HepG2 (cell line): ENCODE results near the gene SYNE3. TPM values are rescaled to one million over a fixed set of nuclear protein-coding genes. Genes with fewer than 3 reads are reported as not detected.

Experiments
- ATAC-seq: fragments of 200-7000 bp; cut with Tn5 transposase; 3 replicates; pipeline ENCODE4 v1.9.1; 2020; ENCODE audit warnings: mild to moderate bottlenecking, moderate library complexity
- BruUV-seq: library from RNA; stranded (reverse); fragments of 400-500 nt; replicated peaks from 2 replicates; lab custom pipeline; 2021; lab: Mats Ljungman, UMichigan
- CTCF ChIA-PET: fragments of 300-600 bp; formaldehyde crosslinking; extraction: SDS; loops from one replicate; lab custom pipeline; 2021; ENCODE audit warnings: low total read pairs, inconsistent platforms, low intra/inter-chr PET ratio; lab: Yijun Ruan, JAX
- POLR2A ChIA-PET: fragments of 350-600 bp; sonication (Branson Sonifier 250); formaldehyde crosslinking; loops from one replicate; lab custom pipeline; 2020; ENCODE audit warnings: antibody characterized with exemption, inconsistent platforms; lab: Yijun Ruan, JAX
- DNase-seq: peaks from one replicate; pipeline ENCODE4 v3.0.0-alpha.2; 2015; ENCODE audit warnings: low spot score
- FAIRE-seq: peaks from 3 replicates; lab custom pipeline; 2011; peaks lifted over from hg19 to GRCh38; lab: Jason Lieb, UNC
- H2AFZ ChIP-seq: one replicate; pipeline ENCODE4 v1.6.1; 2011; ENCODE audit warnings: low read length, inconsistent platforms
- H3K27ac ChIP-seq: fragments of 300-600 bp; 3 replicates; pipeline ENCODE4 v1.8.0; 2011; ENCODE audit warnings: mixed run types, mild to moderate bottlenecking, mixed read lengths, low read length, inconsistent platforms; ENCODE audit not compliant: insufficient read depth; ENCODE audit errors: extremely low read length
- H3K27me3 ChIP-seq, 2 experiments: fragments of 200-600 bp in 1 of 2; 2 replicates in 1 of 2; 3 replicates in 1 of 2; pipeline versions ENCODE4 v1.6.0 to v1.8.0; 2011; ENCODE audit warnings: low read length in 2 of 2, mild to moderate bottlenecking in 2 of 2, moderate library complexity in 2 of 2, inconsistent platforms in 1 of 2; ENCODE audit not compliant: insufficient read depth in 2 of 2, control insufficient read depth in 1 of 2
- H3K36me3 ChIP-seq, 2 experiments: fragments of 200-600 bp in 1 of 2; replicated peaks in 1 of 2; 2 replicates in 1 of 2; 3 replicates in 1 of 2; pipeline versions ENCODE4 v1.5.1 to v1.8.0; 2011; ENCODE audit warnings: low read length in 2 of 2, inconsistent platforms in 1 of 2; ENCODE audit not compliant: insufficient read depth in 2 of 2, control insufficient read depth in 1 of 2
- H3K4me1 ChIP-seq: 2 replicates; pipeline ENCODE4 v1.5.1; 2012; ENCODE audit warnings: low read length, inconsistent platforms; ENCODE audit not compliant: insufficient read depth
- H3K4me2 ChIP-seq: 2 replicates; pipeline ENCODE4 v1.6.0; 2011; ENCODE audit warnings: low read depth, low read length, inconsistent platforms
- H3K4me3 ChIP-seq, 3 experiments: fragments of 200-600 bp in 1 of 3; sonication (generic), shearing (Covaris generic) in 1 of 3; replicated peaks in 1 of 3; 2 replicates each; pipeline ENCODE4 v1.5.1; 2011 to 2016; ENCODE audit warnings: low read length in 3 of 3, inconsistent platforms in 2 of 3, low read depth in 2 of 3, mild to moderate bottlenecking in 2 of 3, control low read depth in 1 of 3, mixed read lengths in 1 of 3; ENCODE audit not compliant: insufficient read depth in 1 of 3
- H3K79me2 ChIP-seq: one replicate; pipeline ENCODE4 v1.6.1; 2011; ENCODE audit warnings: low read length, inconsistent platforms; ENCODE audit not compliant: insufficient read depth
- H3K9ac ChIP-seq: 2 replicates; pipeline ENCODE4 v1.6.0; 2011; ENCODE audit warnings: mild to moderate bottlenecking, low read depth, low read length, inconsistent platforms; ENCODE audit not compliant: insufficient read depth
- H3K9me3 ChIP-seq: 2 replicates; pipeline ENCODE4 v1.5.1; 2012; ENCODE audit warnings: mild to moderate bottlenecking, low read length
- H4K20me1 ChIP-seq: 2 replicates; pipeline ENCODE4 v1.6.0; 2011; ENCODE audit warnings: inconsistent platforms, mild to moderate bottlenecking, low read length, moderate library complexity; ENCODE audit not compliant: insufficient read depth
- BCL6 ChIP-seq: IDR thresholded peaks from 2 replicates; pipeline ENCODE4 v1.6.1; 2016; ENCODE audit warnings: missing genetic modification reagents, missing compliant biosample characterization
- E2F2 ChIP-seq: sonication (generic); formaldehyde crosslinking; IDR thresholded peaks from 2 replicates; pipeline ENCODE4 v1.4.0; 2020; ENCODE audit warnings: missing genetic modification reagents, borderline replicate concordance
- FOSL2 ChIP-seq: sonication (generic); formaldehyde crosslinking; IDR thresholded peaks from 2 replicates; pipeline ENCODE4 v1.4.0; 2020; ENCODE audit warnings: missing genetic modification reagents
- FOXJ3 ChIP-seq: sonication (generic); formaldehyde crosslinking; IDR thresholded peaks from 2 replicates; pipeline ENCODE4 v1.4.0; 2020; ENCODE audit warnings: missing genetic modification reagents, mild to moderate bottlenecking, borderline replicate concordance
- RARA ChIP-seq: IDR thresholded peaks from 2 replicates; pipeline ENCODE4 v1.6.1; 2016; ENCODE audit warnings: missing genetic modification reagents, missing compliant biosample characterization
- ZNF138 ChIP-seq: sonication (generic); formaldehyde crosslinking; IDR thresholded peaks from 2 replicates; pipeline ENCODE4 v1.5.0; 2020; ENCODE audit warnings: mild to moderate bottlenecking, low read depth, missing genetic modification reagents
- ZSCAN29 ChIP-seq: sonication (generic); formaldehyde crosslinking; conservative IDR thresholded peaks from 2 replicates; pipeline ENCODE4 v1.4.0; 2020; ENCODE audit warnings: mild to moderate bottlenecking, missing genetic modification reagents
- WGBS: methylation state at CpG from one replicate; pipeline ENCODE4 v1.1.6; 2017; ENCODE audit warnings: low lambda C conversion rate; 5-methylcytosine and 5-hydroxymethylcytosine counted together
- in situ Hi-C: cut with HindIII; loops from 2 replicates; pipeline ENCODE4 v1.10.0; 2017; ENCODE audit warnings: low pct_unique_long_range_greater_than_20kb; ENCODE audit not compliant: extremely low pct_ligation_motif_present
- intact Hi-C: fragments of 100-400 bp; cut with micrococcal nuclease; formaldehyde crosslinking; loops from one replicate; pipeline ENCODE4 v1.10.0; 2022; ENCODE audit not compliant: unreplicated experiment
- polyA plus RNA-seq, 8 experiments: library from polyadenylated mRNA; depleted of rRNA in 3 of 8; stranded (reverse) in 7 of 8; unstranded in 1 of 8; fragments of >200 nt; fragmentation: Illumina TruSeq in 4 of 8; extraction: Trizol in 4 of 8; gene quantifications; 2 replicates each; pipeline versions ENCODE4 v1.2.1 to v1.2.3, GENCODE V29; 2011 to 2016; ENCODE audit warnings: low read depth in 4 of 8, missing spikeins in 1 of 8, mixed read lengths in 1 of 8; ENCODE audit not compliant: insufficient read depth in 1 of 8
- total RNA-seq, 5 experiments: library from RNA; depleted of rRNA; stranded (reverse); fragments of >200 nt; fragmentation: Illumina TruSeq; extraction: Trizol; gene quantifications; 2 replicates each; pipeline ENCODE4 v1.2.3, GENCODE V29; 2016; ENCODE audit warnings: low read depth in 1 of 5

The SYNE3 gene
- total and polyA plus RNA-seq, 2 of the 13 experiments (the other 11 are each of a cell fraction or from before 2014, with no cell fraction given) = 7.8 to 8.0 TPM

DNA sequence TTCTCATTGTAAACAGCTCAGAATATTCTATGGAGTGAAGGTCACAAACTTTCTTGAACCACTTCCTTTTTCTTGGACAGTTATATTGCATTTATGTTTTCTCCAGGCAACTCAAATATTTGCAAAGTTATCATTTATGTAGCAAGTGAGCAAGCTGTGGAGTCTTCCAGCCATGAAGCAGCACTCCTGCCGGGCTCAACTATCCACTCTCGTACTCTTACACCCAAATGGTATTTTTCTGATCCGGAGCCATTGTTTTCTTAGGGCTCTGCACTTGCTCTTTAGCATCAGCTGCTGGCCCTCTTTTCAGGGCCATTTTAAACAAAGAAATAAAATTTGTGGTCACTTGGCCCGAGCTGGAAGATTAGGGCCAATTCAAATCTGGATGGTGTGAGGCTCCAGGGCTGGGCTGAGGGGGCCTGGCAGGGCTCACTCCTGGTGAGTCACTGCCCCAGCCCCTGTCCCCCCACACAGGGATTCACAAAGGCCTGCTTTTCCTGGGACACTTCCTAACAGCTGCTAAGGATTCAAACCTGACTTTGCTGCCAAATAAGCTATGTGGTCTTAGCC lies 19.7 kb downstream of the SYNE3 start:
- no peak overlapping the region for H3K4me2 ChIP-seq
- ChIA-PET POLR2A (interaction anchor here (0.7 to 1.3 kb wide), 4 partner anchors 13 to 54 kb away, joined by 3 to 10 read pairs (median 3); partner anchors contain the start of gene SYNE3), CTCF (no interaction called here)
- no peaks in the 10 kb centered on the region for H3K9me3 ChIP-seq
- no peak overlapping the region for H3K9ac ChIP-seq
- no peak for ATAC-seq
- 25% methylated on average over 4 of the region's 4 CpGs for WGBS
- peaks cover 59% of the 10 kb centered on the region for H3K4me1 ChIP-seq
- TF ChIP-seq ZSCAN29 (no peak), RARA (CRISPR knock-in tag) (0 out of 2 replicates have a peak, but pooled peaks have one; percentile 19), BCL6 (CRISPR knock-in tag) (peak; percentile 86), FOXJ3 (no peak), FOSL2 (CRISPR knock-in tag) (0 out of 2 replicates have a peak, but pooled peaks have one; percentile 8), E2F2 (CRISPR knock-in tag) (no peak), ZNF138 (CRISPR knock-in tag) (no peak)
- BruUV-seq = no TSS peak
- DNase-seq = no peak
- no peaks in the 10 kb centered on the region for H3K27me3 ChIP-seq
- H3K27ac ChIP-seq = no peak overlapping the region
- no peak overlapping the region for H3K4me3 ChIP-seq
- peaks cover 10% of the 10 kb centered on the region; the same call in 1 of the 2 replicates for H4K20me1 ChIP-seq
- H3K79me2 ChIP-seq = peaks cover 15% of the 10 kb centered on the region
- no peak for FAIRE-seq
- no peaks in the 10 kb centered on the region; a peak in 1 of 5 replicates for H3K36me3 ChIP-seq
- no peak overlapping the region for H2AFZ ChIP-seq
- in situ Hi-C loops (no loop called here), intact Hi-C loops (no loop called here)
